CD14-positive monocyte (primary cell): ENCODE data around the gene BCDIN3D. TPM values are rescaled to one million over a fixed set of nuclear protein-coding genes. Genes with fewer than 3 reads are reported as not detected.

Source experiments
- DNase-seq, 3 donors: peaks; one replicate each; pipeline ENCODE4 v3.0.0-alpha.2; 2011 to 2022
- H2AFZ ChIP-seq: 2 replicates; pipeline ENCODE4 v1.6.0; 2012; ENCODE audit warnings: mild to moderate bottlenecking, low read depth, low read length, inconsistent platforms; ENCODE audit not compliant: insufficient read depth, poor library complexity, severe bottlenecking
- H3K27ac ChIP-seq, 2 donors: 1 replicate in 1 of 2; 2 replicates in 1 of 2; pipeline ENCODE4 v1.5.1; 2012 to 2013; ENCODE audit warnings: low read length in 2 of 2, control low read depth in 1 of 2, inconsistent platforms in 1 of 2, low read depth in 1 of 2, mild to moderate bottlenecking in 1 of 2
- H3K27me3 ChIP-seq, 2 donors: one replicate each; pipeline versions ENCODE4 v1.6.0 to v1.6.1; 2011 to 2013; ENCODE audit warnings: low read length in 2 of 2; ENCODE audit not compliant: control insufficient read depth in 2 of 2, insufficient read depth in 2 of 2
- H3K36me3 ChIP-seq, 2 donors: replicated peaks in 1 of 2; 1 replicate in 1 of 2; 2 replicates in 1 of 2; pipeline versions ENCODE4 v1.5.1 to v1.6.1; 2012 to 2013; ENCODE audit warnings: low read length in 2 of 2, control low read depth in 1 of 2, inconsistent platforms in 1 of 2, mild to moderate bottlenecking in 1 of 2; ENCODE audit not compliant: insufficient read depth in 2 of 2, control insufficient read depth in 1 of 2
- H3K4me1 ChIP-seq, 2 donors: 1 replicate in 1 of 2; 2 replicates in 1 of 2; pipeline versions ENCODE4 v1.5.1 to v1.6.1; 2012 to 2013; ENCODE audit warnings: low read length in 2 of 2, control low read depth in 1 of 2, inconsistent platforms in 1 of 2, mild to moderate bottlenecking in 1 of 2, moderate library complexity in 1 of 2; ENCODE audit not compliant: insufficient read depth in 2 of 2, control insufficient read depth in 1 of 2
- H3K4me2 ChIP-seq: replicated peaks from 2 replicates; pipeline ENCODE3; 2012; ENCODE audit warnings: low read length, moderate library complexity, mild to moderate bottlenecking; ENCODE audit not compliant: poor library complexity, severe bottlenecking; ENCODE audit errors: extremely low read depth
- H3K4me3 ChIP-seq, 3 experiments: fragments of 200-600 bp in 1 of 3; sonication (generic) in 1 of 3; replicated peaks in 1 of 3; 1 replicate in 2 of 3; 2 replicates in 1 of 3; pipeline ENCODE4 v1.5.1; 2011 to 2013; ENCODE audit warnings: low read length in 3 of 3, mild to moderate bottlenecking in 3 of 3, control low read depth in 2 of 3, low read depth in 2 of 3, inconsistent platforms in 1 of 3, moderate library complexity in 1 of 3
- H3K79me2 ChIP-seq: 2 replicates; pipeline ENCODE4 v1.6.0; 2012; ENCODE audit warnings: mild to moderate bottlenecking, control low read depth, inconsistent platforms, low read length, moderate library complexity; ENCODE audit not compliant: insufficient read depth
- H3K9ac ChIP-seq: 2 replicates; pipeline ENCODE4 v1.6.0; 2017; ENCODE audit warnings: low read length, mild to moderate bottlenecking; ENCODE audit not compliant: insufficient read depth, poor library complexity, severe bottlenecking
- H3K9me3 ChIP-seq, 2 donors: replicated peaks in 1 of 2; 1 replicate in 1 of 2; 2 replicates in 1 of 2; pipeline versions ENCODE4 v1.5.1 to v1.6.1; 2012 to 2013; ENCODE audit warnings: low read length in 2 of 2, control low read depth in 1 of 2; ENCODE audit not compliant: control insufficient read depth in 1 of 2, insufficient read depth in 1 of 2
- H4K20me1 ChIP-seq: 2 replicates; pipeline ENCODE4 v1.6.0; 2012; ENCODE audit warnings: mild to moderate bottlenecking, low read length, control low read depth, moderate library complexity; ENCODE audit not compliant: insufficient read depth
- H3K27ac Mint-ChIP-seq, 7 donors: one replicate each; pipeline ENCODE4 v1.8.0; 2020; ENCODE audit warnings: mild to moderate bottlenecking in 7 of 7, mixed read lengths in 7 of 7, moderate library complexity in 6 of 7, inconsistent platforms in 2 of 7
- H3K27me3 Mint-ChIP-seq, 3 donors: one replicate each; pipeline ENCODE4 v1.8.0; 2021 to 2022; ENCODE audit warnings: low read depth in 3 of 3, mild to moderate bottlenecking in 3 of 3, mixed read lengths in 3 of 3, moderate library complexity in 3 of 3, inconsistent platforms in 1 of 3
- H3K36me3 Mint-ChIP-seq, 2 donors: one replicate each; pipeline ENCODE4 v1.8.0; 2020; ENCODE audit warnings: mixed read lengths in 2 of 2, inconsistent platforms in 1 of 2, mild to moderate bottlenecking in 1 of 2
- H3K4me1 Mint-ChIP-seq: one replicate; pipeline ENCODE4 v1.8.0; 2020; ENCODE audit warnings: mild to moderate bottlenecking, mixed read lengths
- H3K4me3 Mint-ChIP-seq, 2 donors: one replicate each; pipeline ENCODE4 v1.8.0; 2020; ENCODE audit warnings: mild to moderate bottlenecking in 2 of 2, mixed read lengths in 2 of 2, moderate library complexity in 1 of 2
- H3K9me3 Mint-ChIP-seq, 7 donors: one replicate each; pipeline ENCODE4 v1.8.0; 2020 to 2022; ENCODE audit warnings: mixed read lengths in 7 of 7, mild to moderate bottlenecking in 6 of 7, moderate library complexity in 6 of 7, inconsistent platforms in 2 of 7
- WGBS: methylation state at CpG from one replicate; pipeline ENCODE4 v1.1.5; 2013; ENCODE audit warnings: missing lambda C conversion rate; ENCODE audit not compliant: insufficient coverage; 5-methylcytosine and 5-hydroxymethylcytosine counted together
- intact Hi-C, 2 donors: fragments of 100-400 bp; cut with micrococcal nuclease; formaldehyde crosslinking; loops; one replicate each; pipeline versions ENCODE4 v1.15.0 to v1.15.1; 2023
- polyA plus RNA-seq, 3 donors: library from polyadenylated mRNA; depleted of rRNA in 1 of 3; unstranded in 2 of 3; stranded (reverse) in 1 of 3; fragments of 300-500 nt in 2 of 3; fragments of >200 nt in 1 of 3; fragmentation: Illumina TruSeq in 2 of 3; gene quantifications; 1 replicate in 2 of 3; 2 replicates in 1 of 3; pipeline ENCODE4 v1.2.3, GENCODE V29; 2012 to 2021
- TF ChIP-seq, protein P1 (sequence below): fragments of 200-600 bp; IDR thresholded peaks from one replicate; pipeline ENCODE4 v1.8.0; 2022; ENCODE audit warnings: antibody characterized with exemption, mild to moderate bottlenecking

BCDIN3D gene
- polyA plus RNA-seq, 3 donors = 0.71 to 1.2 (median 1.0) TPM

DNA sequence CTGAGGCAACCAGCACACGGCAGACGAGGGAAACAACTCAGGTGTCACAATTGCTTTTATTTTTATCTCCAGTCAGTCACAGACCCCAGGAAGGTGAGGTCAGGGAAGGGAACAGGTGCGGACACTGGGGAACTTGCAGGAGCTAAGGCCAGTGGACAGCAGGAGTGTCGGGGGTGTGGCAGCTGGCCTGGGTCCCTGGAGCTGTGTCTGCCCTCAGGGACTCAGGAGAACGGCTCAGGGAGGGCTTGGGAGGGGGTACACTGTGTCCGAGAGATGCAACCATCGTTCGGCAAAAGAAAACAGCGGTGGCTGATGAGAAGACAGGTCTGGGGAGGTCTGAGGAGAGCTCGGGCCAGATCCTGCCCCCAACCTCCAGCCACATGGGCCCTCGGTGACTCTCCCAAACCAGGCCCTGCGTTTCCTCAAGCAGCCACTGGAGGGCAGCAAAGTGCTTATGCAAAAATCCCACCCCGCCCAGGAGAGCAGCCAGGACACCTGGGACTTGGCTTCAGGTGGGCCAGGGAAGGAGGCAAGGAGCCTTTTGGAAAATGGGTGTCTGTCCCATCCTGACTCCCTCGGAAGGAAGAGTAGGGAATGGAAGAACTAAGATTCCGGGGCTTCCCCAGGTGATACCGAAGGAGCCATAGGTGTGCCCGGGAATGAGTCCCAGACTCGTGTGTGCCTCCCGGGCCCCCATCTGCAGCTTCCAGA lies 24.1 kb upstream of the BCDIN3D start:
- no peak overlapping the region for H3K9ac ChIP-seq
- Mint-ChIP-seq H3K27me3 (peaks cover 9 to 30% (median 21%) of the 10 kb centered on the region in 3 donors), H3K36me3 (no peaks in the 10 kb centered on the region), H3K4me3 (no peak overlapping the region), H3K9me3 (peaks cover 0 to 3% (median 0%) of the 10 kb centered on the region in 7 donors), H3K27ac (no peak overlapping the region), H3K4me1 (no peaks in the 10 kb centered on the region)
- H2AFZ ChIP-seq = no peak overlapping the region
- TF ChIP-seq, protein P1, sequence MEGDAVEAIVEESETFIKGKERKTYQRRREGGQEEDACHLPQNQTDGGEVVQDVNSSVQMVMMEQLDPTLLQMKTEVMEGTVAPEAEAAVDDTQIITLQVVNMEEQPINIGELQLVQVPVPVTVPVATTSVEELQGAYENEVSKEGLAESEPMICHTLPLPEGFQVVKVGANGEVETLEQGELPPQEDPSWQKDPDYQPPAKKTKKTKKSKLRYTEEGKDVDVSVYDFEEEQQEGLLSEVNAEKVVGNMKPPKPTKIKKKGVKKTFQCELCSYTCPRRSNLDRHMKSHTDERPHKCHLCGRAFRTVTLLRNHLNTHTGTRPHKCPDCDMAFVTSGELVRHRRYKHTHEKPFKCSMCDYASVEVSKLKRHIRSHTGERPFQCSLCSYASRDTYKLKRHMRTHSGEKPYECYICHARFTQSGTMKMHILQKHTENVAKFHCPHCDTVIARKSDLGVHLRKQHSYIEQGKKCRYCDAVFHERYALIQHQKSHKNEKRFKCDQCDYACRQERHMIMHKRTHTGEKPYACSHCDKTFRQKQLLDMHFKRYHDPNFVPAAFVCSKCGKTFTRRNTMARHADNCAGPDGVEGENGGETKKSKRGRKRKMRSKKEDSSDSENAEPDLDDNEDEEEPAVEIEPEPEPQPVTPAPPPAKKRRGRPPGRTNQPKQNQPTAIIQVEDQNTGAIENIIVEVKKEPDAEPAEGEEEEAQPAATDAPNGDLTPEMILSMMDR = peak; percentile 98
- no peak overlapping the region for H3K4me2 ChIP-seq
- no peak overlapping the region for H3K27ac ChIP-seq
- no peaks in the 10 kb centered on the region for H3K36me3 ChIP-seq
- peak; percentile 40 to 60 (median 49) for DNase-seq
- intact Hi-C loops = no loop called here
- no peaks in the 10 kb centered on the region for H3K4me1 ChIP-seq
- WGBS = 55% methylated on average over 11 of the region's 19 CpGs
- H3K27me3 ChIP-seq = no peaks in the 10 kb centered on the region
- H3K9me3 ChIP-seq = no peaks in the 10 kb centered on the region
- H3K4me3 ChIP-seq = no peak overlapping the region
- no peaks in the 10 kb centered on the region for H3K79me2 ChIP-seq
- H4K20me1 ChIP-seq = no peaks in the 10 kb centered on the region

DNA sequence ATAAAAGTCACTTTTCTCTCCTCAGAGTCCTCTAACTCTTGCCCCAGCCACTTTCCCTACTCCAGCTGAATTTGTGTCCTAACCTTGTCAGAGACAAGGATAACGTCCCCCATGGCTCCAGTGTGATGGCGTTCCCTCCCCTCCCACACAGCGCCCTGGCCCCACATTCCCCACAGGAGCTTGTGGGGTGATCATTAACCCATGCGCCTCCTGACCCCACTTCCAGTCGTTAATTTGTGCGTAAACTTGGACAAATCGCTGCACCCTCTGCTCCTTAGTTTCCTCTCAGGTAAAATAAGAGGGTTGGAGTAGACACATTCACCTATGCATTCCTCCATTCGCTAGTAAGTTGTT lies 22.9 kb upstream of the BCDIN3D start:
- no peak overlapping the region for H2AFZ ChIP-seq
- no peaks in the 10 kb centered on the region for H3K36me3 ChIP-seq
- H3K79me2 ChIP-seq = no peaks in the 10 kb centered on the region
- H3K9me3 Mint-ChIP-seq = peaks cover 0 to 3% (median 0%) of the 10 kb centered on the region in 7 donors
- WGBS = 60% methylated on average over 1 of the region's 8 CpGs
- no peak overlapping the region for H3K27ac ChIP-seq
- H3K27me3 Mint-ChIP-seq = peaks cover 9 to 30% (median 21%) of the 10 kb centered on the region in 3 donors
- H3K4me1 ChIP-seq = no peaks in the 10 kb centered on the region
- no peaks in the 10 kb centered on the region for H4K20me1 ChIP-seq
- no peak overlapping the region for H3K9ac ChIP-seq
- no peaks in the 10 kb centered on the region for H3K9me3 ChIP-seq
- no peaks in the 10 kb centered on the region for H3K4me1 Mint-ChIP-seq
- TF ChIP-seq, protein P1 = no peak
- H3K27ac Mint-ChIP-seq = no peak overlapping the region
- DNase-seq = no peak
- no peak overlapping the region for H3K4me3 Mint-ChIP-seq
- no peaks in the 10 kb centered on the region for H3K27me3 ChIP-seq
- intact Hi-C loops = no loop called here
- no peaks in the 10 kb centered on the region for H3K36me3 Mint-ChIP-seq
- no peak overlapping the region for H3K4me2 ChIP-seq
- H3K4me3 ChIP-seq = no peak overlapping the region
